ENCODE results near the gene DEPDC1. TPM values are rescaled to one million over a fixed set of nuclear protein-coding genes. Genes with fewer than 3 reads are reported as not detected.
A peak's percentile ranks its signal among the peaks of the same experiment; 100 is the strongest.

Gene DEPDC1
- total RNA-seq, 1 experiment from 2014 or later = 41.7 TPM

- H3K36me3 Mint-ChIP-seq (ENCODE audit: insufficient read depth, unreplicated experiment) = no peaks in the 10 kb centered on the region
- intact Hi-C loops (cut with micrococcal nuclease; ENCODE audit: unreplicated experiment) = no loop called here
- no peaks in the 10 kb centered on the region for H3K4me1 Mint-ChIP-seq (ENCODE audit: low read depth, unreplicated experiment)
- no TSS peak for BruUV-seq (replicated peaks)
- CTCF ChIA-PET = no interaction called here
- H3K9me3 Mint-ChIP-seq (ENCODE audit: low read depth, unreplicated experiment) = no peaks in the 10 kb centered on the region
- H3K27ac Mint-ChIP-seq (ENCODE audit: unreplicated experiment) = no peak overlapping the region
- H3K27me3 Mint-ChIP-seq (ENCODE audit: unreplicated experiment) = no peaks in the 10 kb centered on the region
- H3K4me3 Mint-ChIP-seq (ENCODE audit: low read depth, unreplicated experiment) = no peak overlapping the region
- TF ChIP-seq CTCF (IDR thresholded peaks at IDR 0.05; ENCODE audit: unreplicated experiment) = no peak
- DNase-seq = no peak
Observed at GRCh38 chr1:68453060-68453670, 43.7 kb downstream of the DEPDC1 start.

GRCh38 chr1:68449901-68450300 is 47.0 kb downstream of the DEPDC1 start, which contains the start of gene RPE65:
Gene RPE65 (minus strand): TSS chr1:68449954. CDS start chr1:68449905, 49 bp downstream.
- Mint-ChIP-seq H3K27me3 (ENCODE audit: unreplicated experiment) (no peaks in the 10 kb centered on the region), H3K4me3 (ENCODE audit: low read depth, unreplicated experiment) (no peak within 1 kb of the TSS), H3K27ac (ENCODE audit: unreplicated experiment) (no peak within 1 kb of the TSS), H3K9me3 (ENCODE audit: low read depth, unreplicated experiment) (no peaks in the 10 kb centered on the region), H3K36me3 (ENCODE audit: insufficient read depth, unreplicated experiment) (no peaks in the 10 kb centered on the region), H3K4me1 (ENCODE audit: low read depth, unreplicated experiment) (no peaks in the 10 kb centered on the region)
- no peak for DNase-seq
- intact Hi-C loops (cut with micrococcal nuclease; ENCODE audit: unreplicated experiment) = no loop called here
- TF ChIP-seq CTCF (IDR thresholded peaks at IDR 0.05; ENCODE audit: unreplicated experiment) = no peak
- BruUV-seq (replicated peaks) = no TSS peak
- CTCF ChIA-PET = no interaction called here

- Mint-ChIP-seq H3K27ac (ENCODE audit: unreplicated experiment) (no peak overlapping the region), H3K4me1 (ENCODE audit: low read depth, unreplicated experiment) (peaks cover 4% of the 10 kb centered on the region), H3K4me3 (ENCODE audit: low read depth, unreplicated experiment) (no peak overlapping the region), H3K27me3 (ENCODE audit: unreplicated experiment) (no peaks in the 10 kb centered on the region), H3K9me3 (ENCODE audit: low read depth, unreplicated experiment) (no peaks in the 10 kb centered on the region), H3K36me3 (ENCODE audit: insufficient read depth, unreplicated experiment) (no peaks in the 10 kb centered on the region)
- DNase-seq = no peak
- no TSS peak for BruUV-seq (replicated peaks)
- intact Hi-C loops (cut with micrococcal nuclease; ENCODE audit: unreplicated experiment) = no loop called here
- CTCF ChIA-PET = interaction anchor here (0.8 kb wide), 1 partner anchor 551 kb away, joined by 3 read pairs; no protein-coding TSS in a partner anchor
- peak; percentile 16 for TF ChIP-seq CTCF (IDR thresholded peaks at IDR 0.05; ENCODE audit: unreplicated experiment)
Observed at GRCh38 chr1:68448365-68448764, 48.5 kb downstream of the DEPDC1 start.

GRCh38 chr1:68445709-68446108 is 51.2 kb downstream of the DEPDC1 start:
- Mint-ChIP-seq H3K27ac (ENCODE audit: unreplicated experiment) (no peak overlapping the region), H3K9me3 (ENCODE audit: low read depth, unreplicated experiment) (no peaks in the 10 kb centered on the region), H3K4me1 (ENCODE audit: low read depth, unreplicated experiment) (peaks cover 13% of the 10 kb centered on the region), H3K36me3 (ENCODE audit: insufficient read depth, unreplicated experiment) (no peaks in the 10 kb centered on the region), H3K27me3 (ENCODE audit: unreplicated experiment) (no peaks in the 10 kb centered on the region), H3K4me3 (ENCODE audit: low read depth, unreplicated experiment) (no peak overlapping the region)
- intact Hi-C loops (cut with micrococcal nuclease; ENCODE audit: unreplicated experiment) = no loop called here
- CTCF ChIA-PET = no interaction called here
- no TSS peak for BruUV-seq (replicated peaks)
- DNase-seq = no peak
- no peak for TF ChIP-seq CTCF (IDR thresholded peaks at IDR 0.05; ENCODE audit: unreplicated experiment)

All from Calu3 (cell line).